NCI-H510A treated with DMSO at 0.1 percent for 48 hours (cell line): ENCODE results near the gene ARHGAP21.

Source experiments
- DNase-seq: peaks from one replicate; lab custom pipeline; 2025; lab: John Stamatoyannopoulos, UW

The ARHGAP21 gene

GRCh38 chr10:24533981-24534380 lies 189.7 kb downstream of the ARHGAP21 start:
- no peak for DNase-seq
